ENCODE measurements around the gene LDAH.
A peak's percentile ranks its signal among the peaks of the same experiment; 100 is the strongest.

The LDAH gene

GRCh38 chr2:20666005-20666303, 156.9 kb downstream of the LDAH start:
- DNase-seq: no peak

GRCh38 chr2:20665243-20666004, 157.5 kb downstream of the LDAH start:
- no peak for DNase-seq

GRCh38 chr2:20664431-20665242, 158.3 kb downstream of the LDAH start:
- no peak for DNase-seq

- no peak for DNase-seq
Measured at GRCh38 chr2:20664071-20664390, 158.9 kb downstream of the LDAH start.

GRCh38 chr2:20663196-20664070, 159.5 kb downstream of the LDAH start:
- no peak for DNase-seq

- DNase-seq: no peak
Measured at GRCh38 chr2:20662308-20662937, 160.5 kb downstream of the LDAH start.

GRCh38 chr2:20661421-20662307, 161.2 kb downstream of the LDAH start:
- DNase-seq: peak; percentile 80

- DNase-seq: no peak
Measured at GRCh38 chr2:20660506-20661420, 162.1 kb downstream of the LDAH start.

- no peak for DNase-seq
Measured at GRCh38 chr2:20657522-20658235, 165.2 kb downstream of the LDAH start.

- no peak for DNase-seq
Measured at GRCh38 chr2:20656561-20656960, 166.3 kb downstream of the LDAH start.

GRCh38 chr2:20654535-20654813, 168.4 kb downstream of the LDAH start:
- DNase-seq: no peak

GRCh38 chr2:20653695-20654534, 169.0 kb downstream of the LDAH start:
- DNase-seq: no peak

GRCh38 chr2:20652673-20653575, 170.0 kb downstream of the LDAH start:
- no peak for DNase-seq

GRCh38 chr2:20652141-20652540, 170.8 kb downstream of the LDAH start:
- no peak for DNase-seq

GRCh38 chr2:20651731-20652099, 171.2 kb downstream of the LDAH start:
- DNase-seq: no peak

GRCh38 chr2:20650877-20651730, 171.8 kb downstream of the LDAH start, which contains the start of gene HS1BP3:
HS1BP3 (minus strand) TSS chr2:20651098; CDS start chr2:20651063, 35 bp downstream.
- DNase-seq: peak; percentile 77

GRCh38 chr2:20650393-20650876, 172.5 kb downstream of the LDAH start:
- DNase-seq: peak; percentile 33

Data from hematopoietic multipotent progenitor cell treated with erythropoietin and hydrocortisone succinate and interleukin-3 and kit ligand, for 8 days (in vitro differentiated cells).